ENCODE results near the gene KANSL3.

Gene KANSL3

DNA sequence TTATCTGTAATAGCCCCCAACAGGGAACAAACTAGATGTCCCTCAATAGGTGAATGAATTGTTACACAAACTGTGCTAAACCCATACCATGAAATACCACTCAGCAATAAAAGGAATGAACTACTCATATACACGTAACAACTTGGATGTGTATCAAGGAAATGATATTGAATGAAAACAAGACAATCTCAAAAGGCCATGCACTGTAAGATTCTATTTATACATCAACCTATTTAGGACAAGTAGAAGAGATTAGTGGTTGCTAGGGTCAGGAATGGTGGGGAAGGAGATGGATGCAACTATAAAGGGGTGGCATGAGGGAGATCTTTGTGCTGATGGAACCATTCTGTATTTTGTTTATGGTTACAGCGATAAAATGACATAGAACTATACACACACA is 47.1 kb downstream of the KANSL3 start:
- no peak for TF ChIP-seq CTCF (IDR thresholded peaks at IDR 0.05; ENCODE audit: control extremely low read depth, extremely low read depth, low read depth, missing control alignments)
- ChIA-PET POLR2A (no interaction called here), CTCF (no interaction called here)
- no peak for DNase-seq (ENCODE audit: extremely low spot score)

DNA sequence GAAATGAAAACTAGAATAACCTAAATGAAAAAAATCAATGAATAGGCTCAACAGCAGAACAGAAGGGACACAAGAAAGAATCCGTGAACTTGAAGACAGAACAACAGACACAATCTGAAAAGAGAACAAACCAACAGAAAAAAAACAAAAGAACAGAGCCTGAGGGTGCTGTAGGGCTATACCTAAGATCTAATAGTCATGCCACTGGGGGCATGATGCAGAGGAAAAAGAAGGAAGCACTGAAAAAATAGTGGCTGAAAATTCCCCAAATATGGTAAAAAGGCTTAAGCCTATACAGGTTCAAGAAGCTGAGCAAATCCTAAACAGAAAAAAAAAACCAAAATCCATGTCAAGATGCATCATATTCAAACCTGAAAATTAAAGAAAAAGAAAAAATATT is 50.3 kb downstream of the KANSL3 start:
- TF ChIP-seq CTCF (IDR thresholded peaks at IDR 0.05; ENCODE audit: control extremely low read depth, extremely low read depth, low read depth, missing control alignments) = no peak
- no peak for DNase-seq (ENCODE audit: extremely low spot score)
- POLR2A ChIA-PET = no interaction called here
- CTCF ChIA-PET = interaction anchor here (2.1 kb wide), 1 partner anchor 33 kb away, joined by 5 read pairs; no protein-coding TSS in a partner anchor

- POLR2A ChIA-PET = no interaction called here
- DNase-seq (ENCODE audit: extremely low spot score) = no peak
- TF ChIP-seq CTCF (IDR thresholded peaks at IDR 0.05; ENCODE audit: control extremely low read depth, extremely low read depth, low read depth, missing control alignments) = no peak
- CTCF ChIA-PET = interaction anchor here (4.3 kb wide), 1 partner anchor 10 kb away, joined by 25 read pairs; no protein-coding TSS in a partner anchor
Observed at GRCh38 chr2:96584017-96584416, 54.1 kb downstream of the KANSL3 start.

DNA sequence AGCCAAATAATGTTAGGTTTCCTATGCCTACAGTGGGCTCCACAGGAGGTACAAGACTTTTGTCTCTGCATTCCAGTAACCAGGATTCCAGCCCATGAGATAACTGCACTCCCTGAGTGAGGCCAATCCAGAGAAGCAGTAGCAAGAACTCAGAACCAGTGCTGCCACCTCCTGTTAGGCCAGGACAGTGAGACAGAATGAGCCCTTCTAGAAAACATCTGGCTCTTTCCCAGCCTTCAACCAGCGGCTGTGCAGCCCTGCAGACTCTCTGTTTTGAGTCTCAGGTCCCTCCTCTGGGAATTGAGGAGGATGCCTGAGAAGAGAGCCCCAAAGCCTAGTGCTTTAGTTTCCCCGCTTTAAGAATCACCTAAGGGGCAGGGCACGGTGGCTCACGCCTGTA is 57.3 kb downstream of the KANSL3 start:
- CTCF ChIA-PET = interaction anchor here (1.7 to 4.3 kb wide), 3 partner anchors 14 to 47 kb away, joined by 3 to 25 read pairs (median 5); no protein-coding TSS in a partner anchor
- no peak for DNase-seq (ENCODE audit: extremely low spot score)
- POLR2A ChIA-PET = no interaction called here
- TF ChIP-seq CTCF (IDR thresholded peaks at IDR 0.05; ENCODE audit: control extremely low read depth, extremely low read depth, low read depth, missing control alignments) = peak; percentile 39

GRCh38 chr2:96579422-96579821 is 58.7 kb downstream of the KANSL3 start:
- ChIA-PET POLR2A (no interaction called here), CTCF (interaction anchor here (1.0 to 1.7 kb wide), 5 partner anchors 14 to 173 kb away, joined by 3 to 9 read pairs (median 3); no protein-coding TSS in a partner anchor)
- TF ChIP-seq CTCF (IDR thresholded peaks at IDR 0.05; ENCODE audit: control extremely low read depth, extremely low read depth, low read depth, missing control alignments) = no peak
- DNase-seq (ENCODE audit: extremely low spot score) = no peak

DNA sequence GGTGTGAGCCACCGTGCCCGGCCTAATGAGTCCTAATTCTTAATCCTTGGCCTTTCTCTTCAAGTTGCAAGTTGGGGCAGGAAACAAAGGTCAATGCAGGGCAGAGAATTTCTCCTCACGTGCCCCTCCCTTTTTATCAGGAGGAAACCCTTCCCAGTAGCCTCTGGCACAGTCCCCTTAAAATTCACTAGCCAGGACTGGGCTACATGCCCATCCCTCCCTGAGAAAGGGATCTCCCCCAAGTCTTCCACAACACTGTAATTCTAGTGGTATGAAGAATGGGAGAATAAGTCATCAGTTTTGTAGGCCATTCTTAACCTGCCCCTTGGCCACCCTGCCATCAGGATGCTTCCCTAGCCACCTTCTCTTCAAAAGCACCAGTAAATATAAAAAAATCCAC is 59.4 kb downstream of the KANSL3 start:
- ChIA-PET CTCF (interaction anchor here (1.0 to 1.6 kb wide), 5 partner anchors 14 to 172 kb away, joined by 3 to 9 read pairs (median 3); no protein-coding TSS in a partner anchor), POLR2A (no interaction called here)
- no peak for DNase-seq (ENCODE audit: extremely low spot score)
- TF ChIP-seq CTCF (IDR thresholded peaks at IDR 0.05; ENCODE audit: control extremely low read depth, extremely low read depth, low read depth, missing control alignments) = no peak
